Neural cell (in vitro differentiated cells): Measurements from ENCODE around the gene DCAF6. TPM values are rescaled to one million over a fixed set of nuclear protein-coding genes. Genes with fewer than 3 reads are reported as not detected.

ENCODE experiments used
- H2AFZ ChIP-seq: fragments of 200-600, 300-800 bp; sonication (generic), shearing (Covaris generic); 2 replicates; pipeline ENCODE4 v1.6.0; 2014; ENCODE audit warnings: low read depth, mild to moderate bottlenecking, antibody characterized with exemption, low read length, moderate library complexity
- H3F3A ChIP-seq: fragments of 200-600 bp; shearing (Covaris generic); 2 replicates; pipeline ENCODE4 v1.6.1; 2016; ENCODE audit warnings: mild to moderate bottlenecking, moderate library complexity, mixed read lengths, antibody characterized with exemption, low read length; ENCODE audit not compliant: insufficient read depth, poor library complexity, severe bottlenecking
- H3K27ac ChIP-seq: fragments of 200-600, 300-800 bp; sonication (generic), shearing (Covaris generic); 2 replicates; pipeline ENCODE4 v1.5.1; 2014; ENCODE audit warnings: mild to moderate bottlenecking, low read length, moderate library complexity
- H3K27me3 ChIP-seq: fragments of 300-800, 200-600 bp; sonication (generic), shearing (Covaris generic); 2 replicates; pipeline ENCODE4 v1.6.0; 2014; ENCODE audit warnings: mild to moderate bottlenecking, low read depth, low read length, moderate library complexity; ENCODE audit not compliant: insufficient read depth
- H3K36me3 ChIP-seq: fragments of 300-800, 200-600 bp; sonication (generic), shearing (Covaris generic); 2 replicates; pipeline ENCODE4 v1.5.1; 2014; ENCODE audit warnings: mild to moderate bottlenecking, antibody characterized with exemption, low read length, moderate library complexity; ENCODE audit not compliant: insufficient read depth
- H3K4me2 ChIP-seq: fragments of 300-800, 200-600 bp; sonication (generic), shearing (Covaris generic); 2 replicates; pipeline ENCODE4 v1.6.0; 2014; ENCODE audit warnings: mild to moderate bottlenecking, low read length
- H3K4me3 ChIP-seq: fragments of 300-800, 200-600 bp; sonication (generic), shearing (Covaris generic); 2 replicates; pipeline ENCODE4 v1.5.1; 2014; ENCODE audit warnings: mild to moderate bottlenecking, low read length, moderate library complexity
- H3K79me2 ChIP-seq: fragments of 200-600 bp; shearing (Covaris generic); replicated peaks from 2 replicates; pipeline ENCODE4 v1.6.0; 2014; ENCODE audit warnings: mild to moderate bottlenecking, low read length, moderate library complexity; ENCODE audit not compliant: insufficient read depth
- H3K9ac ChIP-seq: fragments of 300-800, 200-600 bp; sonication (generic), shearing (Covaris generic); 2 replicates; pipeline ENCODE4 v1.6.1; 2016; ENCODE audit warnings: mild to moderate bottlenecking, low read length, mixed read lengths
- H3K9me2 ChIP-seq: fragments of 200-600 bp; shearing (Covaris generic); 2 replicates; pipeline ENCODE4 v1.6.1; 2016; ENCODE audit warnings: mild to moderate bottlenecking, low read length, mixed read lengths; ENCODE audit not compliant: insufficient read depth
- H3K9me3 ChIP-seq: fragments of 200-600, 300-800 bp; sonication (generic), shearing (Covaris generic); 2 replicates; pipeline ENCODE4 v1.6.1; 2016; ENCODE audit warnings: mild to moderate bottlenecking, mixed run types, low read length, moderate library complexity, mixed read lengths
- H4K20me1 ChIP-seq: fragments of 200-600 bp; shearing (Covaris generic); 2 replicates; pipeline ENCODE4 v1.6.1; 2016; ENCODE audit warnings: mild to moderate bottlenecking, mixed run types; ENCODE audit not compliant: insufficient read depth
- EP300 ChIP-seq: fragments of 450-650 bp; conservative IDR thresholded peaks from 2 replicates; pipeline ENCODE4 v1.6.1; 2014; ENCODE audit warnings: antibody characterized with exemption, mild to moderate bottlenecking, moderate library complexity; ENCODE audit not compliant: poor library complexity, severe bottlenecking
- EZH2 ChIP-seq: fragments of 200-600, 300-800 bp; shearing (Covaris generic), sonication (generic); IDR thresholded peaks from 2 replicates; pipeline ENCODE4 v1.6.1; 2014; ENCODE audit warnings: antibody characterized with exemption, low read length, borderline replicate concordance, mild to moderate bottlenecking; ENCODE audit not compliant: insufficient read depth, poor library complexity, severe bottlenecking
- MXI1 ChIP-seq: fragments of 450-650 bp; conservative IDR thresholded peaks from 2 replicates; pipeline ENCODE4 v1.6.1; 2014; ENCODE audit warnings: antibody characterized with exemption, mild to moderate bottlenecking; ENCODE audit not compliant: poor library complexity, severe bottlenecking
- POLR2AphosphoS5 ChIP-seq: IDR thresholded peaks from 2 replicates; pipeline ENCODE4 v1.6.1; 2012
- RAD21 ChIP-seq: fragments of 450-650 bp; conservative IDR thresholded peaks from 2 replicates; pipeline ENCODE4 v1.6.1; 2014; ENCODE audit warnings: antibody characterized with exemption, mild to moderate bottlenecking, moderate library complexity
- SMC3 ChIP-seq: fragments of 450-650 bp; conservative IDR thresholded peaks from 2 replicates; pipeline ENCODE4 v1.6.1; 2014; ENCODE audit warnings: antibody characterized with exemption, mild to moderate bottlenecking, moderate library complexity; ENCODE audit not compliant: poor library complexity
- TAF1 ChIP-seq: IDR thresholded peaks from 2 replicates; pipeline ENCODE4 v1.6.1; 2012; ENCODE audit warnings: low read depth
- polyA plus RNA-seq: library from polyadenylated mRNA; depleted of rRNA; stranded (reverse); fragments of >200 nt; gene quantifications from 2 replicates; pipeline ENCODE4 v1.2.3, GENCODE V29; 2014
- TF ChIP-seq, protein P1 (sequence below): fragments of 450-650 bp; IDR thresholded peaks from 2 replicates; pipeline ENCODE4 v1.5.1; 2014; ENCODE audit warnings: antibody characterized with exemption, mild to moderate bottlenecking, moderate library complexity; ENCODE audit not compliant: poor library complexity, severe bottlenecking
- TF ChIP-seq, protein P2 (sequence below): IDR thresholded peaks from 2 replicates; pipeline ENCODE4 v1.6.1; 2012; ENCODE audit warnings: borderline replicate concordance

The DCAF6 gene
- polyA plus RNA-seq, 1 donor from 2014 or later, result 44.8 TPM

DNA sequence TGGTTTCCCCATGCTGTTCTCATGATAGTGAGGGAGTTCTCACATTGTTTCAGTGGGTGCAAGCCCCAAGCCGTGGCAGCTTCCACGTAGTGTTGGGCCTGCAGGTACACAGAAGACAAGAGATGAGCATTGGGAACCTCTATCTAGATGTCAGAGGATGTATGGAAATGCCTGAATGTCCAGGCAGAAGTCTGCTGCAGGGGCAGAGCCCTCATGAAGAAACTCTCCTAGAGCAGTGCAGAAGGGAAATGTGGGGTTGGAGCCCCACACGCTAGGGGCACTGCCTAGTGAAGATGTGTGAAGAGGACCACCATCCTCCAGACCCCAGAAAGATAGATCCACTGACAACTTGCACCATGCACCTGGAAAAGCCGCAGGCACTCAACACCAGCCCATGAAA, 183.3 kb downstream of the DCAF6 start:
- Histone ChIP-seq H3F3A (no peaks in the 10 kb centered on the region), H4K20me1 (no peaks in the 10 kb centered on the region), H3K9me2 (no peaks in the 10 kb centered on the region), H2AFZ (no peak overlapping the region), H3K79me2 (peaks cover 27% of the 10 kb centered on the region), H3K9me3 (no peaks in the 10 kb centered on the region), H3K4me3 (no peak overlapping the region), H3K9ac (no peak overlapping the region), H3K27me3 (no peaks in the 10 kb centered on the region), H3K27ac (no peak overlapping the region), H3K36me3 (peaks cover 16% of the 10 kb centered on the region), H3K4me2 (no peak overlapping the region)
- TF ChIP-seq, protein P1, sequence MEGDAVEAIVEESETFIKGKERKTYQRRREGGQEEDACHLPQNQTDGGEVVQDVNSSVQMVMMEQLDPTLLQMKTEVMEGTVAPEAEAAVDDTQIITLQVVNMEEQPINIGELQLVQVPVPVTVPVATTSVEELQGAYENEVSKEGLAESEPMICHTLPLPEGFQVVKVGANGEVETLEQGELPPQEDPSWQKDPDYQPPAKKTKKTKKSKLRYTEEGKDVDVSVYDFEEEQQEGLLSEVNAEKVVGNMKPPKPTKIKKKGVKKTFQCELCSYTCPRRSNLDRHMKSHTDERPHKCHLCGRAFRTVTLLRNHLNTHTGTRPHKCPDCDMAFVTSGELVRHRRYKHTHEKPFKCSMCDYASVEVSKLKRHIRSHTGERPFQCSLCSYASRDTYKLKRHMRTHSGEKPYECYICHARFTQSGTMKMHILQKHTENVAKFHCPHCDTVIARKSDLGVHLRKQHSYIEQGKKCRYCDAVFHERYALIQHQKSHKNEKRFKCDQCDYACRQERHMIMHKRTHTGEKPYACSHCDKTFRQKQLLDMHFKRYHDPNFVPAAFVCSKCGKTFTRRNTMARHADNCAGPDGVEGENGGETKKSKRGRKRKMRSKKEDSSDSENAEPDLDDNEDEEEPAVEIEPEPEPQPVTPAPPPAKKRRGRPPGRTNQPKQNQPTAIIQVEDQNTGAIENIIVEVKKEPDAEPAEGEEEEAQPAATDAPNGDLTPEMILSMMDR, result no peak
- TF ChIP-seq TAF1, result no peak
- TF ChIP-seq EP300, result no peak
- no peak for TF ChIP-seq POLR2AphosphoS5
- TF ChIP-seq EZH2, result no peak
- no peak for TF ChIP-seq SMC3

DNA sequence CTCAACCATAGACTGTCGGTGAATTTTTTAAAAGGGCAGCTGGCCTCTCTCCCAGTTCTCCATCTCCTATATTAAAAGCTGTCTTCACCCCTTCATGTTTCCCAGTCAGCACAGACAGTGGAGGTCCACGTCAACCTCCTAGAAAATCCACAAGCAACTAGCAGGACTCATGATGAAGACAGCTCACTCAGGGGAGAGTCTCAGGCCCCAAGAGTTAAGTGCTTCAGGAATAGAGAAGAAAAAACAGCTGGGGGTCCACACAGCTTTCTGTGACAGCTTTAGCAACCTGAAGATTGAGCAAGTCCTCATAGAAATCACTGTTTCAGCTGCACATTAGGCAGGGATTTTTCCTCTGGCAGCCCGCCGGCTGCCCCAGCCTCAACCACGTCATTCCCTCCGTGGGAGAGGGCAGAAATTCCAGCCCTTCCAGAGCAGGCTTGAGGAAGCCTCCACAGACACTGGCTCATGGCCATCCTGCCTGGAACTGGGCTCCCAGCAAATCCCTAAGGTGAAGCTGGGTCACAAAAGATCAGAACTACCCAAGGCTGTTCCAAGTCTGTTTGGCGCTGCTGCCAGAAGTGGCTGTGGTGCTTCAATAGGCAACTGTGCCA, 185.0 kb downstream of the DCAF6 start:
- H3K4me2 ChIP-seq, result no peak overlapping the region
- peaks cover 36% of the 10 kb centered on the region for H3K79me2 ChIP-seq
- no peaks in the 10 kb centered on the region for H3K9me2 ChIP-seq
- TF ChIP-seq, protein P1, result no peak
- TF ChIP-seq RAD21 (no peak), MXI1 (no peak), EZH2 (no peak), POLR2AphosphoS5 (no peak), TAF1 (no peak), SMC3 (no peak), EP300 (no peak)
- TF ChIP-seq, protein P2, sequence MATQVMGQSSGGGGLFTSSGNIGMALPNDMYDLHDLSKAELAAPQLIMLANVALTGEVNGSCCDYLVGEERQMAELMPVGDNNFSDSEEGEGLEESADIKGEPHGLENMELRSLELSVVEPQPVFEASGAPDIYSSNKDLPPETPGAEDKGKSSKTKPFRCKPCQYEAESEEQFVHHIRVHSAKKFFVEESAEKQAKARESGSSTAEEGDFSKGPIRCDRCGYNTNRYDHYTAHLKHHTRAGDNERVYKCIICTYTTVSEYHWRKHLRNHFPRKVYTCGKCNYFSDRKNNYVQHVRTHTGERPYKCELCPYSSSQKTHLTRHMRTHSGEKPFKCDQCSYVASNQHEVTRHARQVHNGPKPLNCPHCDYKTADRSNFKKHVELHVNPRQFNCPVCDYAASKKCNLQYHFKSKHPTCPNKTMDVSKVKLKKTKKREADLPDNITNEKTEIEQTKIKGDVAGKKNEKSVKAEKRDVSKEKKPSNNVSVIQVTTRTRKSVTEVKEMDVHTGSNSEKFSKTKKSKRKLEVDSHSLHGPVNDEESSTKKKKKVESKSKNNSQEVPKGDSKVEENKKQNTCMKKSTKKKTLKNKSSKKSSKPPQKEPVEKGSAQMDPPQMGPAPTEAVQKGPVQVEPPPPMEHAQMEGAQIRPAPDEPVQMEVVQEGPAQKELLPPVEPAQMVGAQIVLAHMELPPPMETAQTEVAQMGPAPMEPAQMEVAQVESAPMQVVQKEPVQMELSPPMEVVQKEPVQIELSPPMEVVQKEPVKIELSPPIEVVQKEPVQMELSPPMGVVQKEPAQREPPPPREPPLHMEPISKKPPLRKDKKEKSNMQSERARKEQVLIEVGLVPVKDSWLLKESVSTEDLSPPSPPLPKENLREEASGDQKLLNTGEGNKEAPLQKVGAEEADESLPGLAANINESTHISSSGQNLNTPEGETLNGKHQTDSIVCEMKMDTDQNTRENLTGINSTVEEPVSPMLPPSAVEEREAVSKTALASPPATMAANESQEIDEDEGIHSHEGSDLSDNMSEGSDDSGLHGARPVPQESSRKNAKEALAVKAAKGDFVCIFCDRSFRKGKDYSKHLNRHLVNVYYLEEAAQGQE, result no peak
- H2AFZ ChIP-seq, result no peak overlapping the region
- H4K20me1 ChIP-seq, result no peaks in the 10 kb centered on the region
- no peak overlapping the region for H3K9ac ChIP-seq
- H3F3A ChIP-seq, result no peaks in the 10 kb centered on the region
- H3K27me3 ChIP-seq, result no peaks in the 10 kb centered on the region
- peaks cover 14% of the 10 kb centered on the region for H3K36me3 ChIP-seq
- H3K9me3 ChIP-seq, result no peaks in the 10 kb centered on the region
- no peak overlapping the region for H3K4me3 ChIP-seq
- H3K27ac ChIP-seq, result no peak overlapping the region
